Calu3 (cell line): ENCODE measurements around the gene CTDSPL2. TPM values are rescaled to one million over a fixed set of nuclear protein-coding genes. Genes with fewer than 3 reads are reported as not detected.

Source experiments
- BruUV-seq: library from RNA; stranded (reverse); fragments of 400-500 nt; replicated peaks from 2 replicates; lab custom pipeline; 2021; lab: Mats Ljungman, UMichigan
- CTCF ChIA-PET: fragments of 300-600 bp; sonication (Branson Sonifier 250); formaldehyde crosslinking; loops from one replicate; lab custom pipeline; 2022; ENCODE audit warnings: antibody characterized with exemption; lab: Charles Lee
- DNase-seq: peaks from one replicate; pipeline ENCODE4 v3.0.0; 2022
- H3K27ac Mint-ChIP-seq: one replicate; pipeline ENCODE4 v1.8.0; 2022; ENCODE audit warnings: mixed read lengths; ENCODE audit not compliant: unreplicated experiment
- H3K27me3 Mint-ChIP-seq: one replicate; pipeline ENCODE4 v1.8.0; 2022; ENCODE audit warnings: mixed read lengths; ENCODE audit not compliant: unreplicated experiment
- H3K36me3 Mint-ChIP-seq: one replicate; pipeline ENCODE4 v1.8.0; 2022; ENCODE audit warnings: mild to moderate bottlenecking, moderate library complexity, mixed read lengths; ENCODE audit not compliant: insufficient read depth, unreplicated experiment
- H3K4me1 Mint-ChIP-seq: one replicate; pipeline ENCODE4 v1.8.0; 2022; ENCODE audit warnings: mild to moderate bottlenecking, low read depth, mixed read lengths; ENCODE audit not compliant: unreplicated experiment
- H3K4me3 Mint-ChIP-seq: one replicate; pipeline ENCODE4 v1.8.0; 2022; ENCODE audit warnings: mild to moderate bottlenecking, low read depth, moderate library complexity, mixed read lengths; ENCODE audit not compliant: unreplicated experiment
- H3K9me3 Mint-ChIP-seq: one replicate; pipeline ENCODE4 v1.8.0; 2022; ENCODE audit warnings: low read depth, mixed read lengths; ENCODE audit not compliant: unreplicated experiment
- intact Hi-C: fragments of 100-400 bp; cut with micrococcal nuclease; formaldehyde crosslinking; loops from one replicate; pipeline ENCODE4 v1.10.0; 2022; ENCODE audit not compliant: unreplicated experiment
- total RNA-seq: library from RNA; stranded (reverse); gene quantifications from 2 replicates; pipeline ENCODE4 v1.2.3, GENCODE V29; 2022
- TF ChIP-seq, protein P1 (sequence below): fragments of 200-600 bp; IDR thresholded peaks from one replicate; pipeline ENCODE4 v1.8.0; 2022; ENCODE audit warnings: antibody characterized with exemption; ENCODE audit not compliant: unreplicated experiment

CTDSPL2 gene
- total RNA-seq, 1 experiment from 2014 or later = 38.0 TPM

- H3K9me3 Mint-ChIP-seq = no peaks in the 10 kb centered on the region
- H3K4me3 Mint-ChIP-seq = no peak overlapping the region
- H3K36me3 Mint-ChIP-seq = peaks cover 32% of the 10 kb centered on the region
- no TSS peak for BruUV-seq
- H3K4me1 Mint-ChIP-seq = no peaks in the 10 kb centered on the region
- TF ChIP-seq, protein P1, sequence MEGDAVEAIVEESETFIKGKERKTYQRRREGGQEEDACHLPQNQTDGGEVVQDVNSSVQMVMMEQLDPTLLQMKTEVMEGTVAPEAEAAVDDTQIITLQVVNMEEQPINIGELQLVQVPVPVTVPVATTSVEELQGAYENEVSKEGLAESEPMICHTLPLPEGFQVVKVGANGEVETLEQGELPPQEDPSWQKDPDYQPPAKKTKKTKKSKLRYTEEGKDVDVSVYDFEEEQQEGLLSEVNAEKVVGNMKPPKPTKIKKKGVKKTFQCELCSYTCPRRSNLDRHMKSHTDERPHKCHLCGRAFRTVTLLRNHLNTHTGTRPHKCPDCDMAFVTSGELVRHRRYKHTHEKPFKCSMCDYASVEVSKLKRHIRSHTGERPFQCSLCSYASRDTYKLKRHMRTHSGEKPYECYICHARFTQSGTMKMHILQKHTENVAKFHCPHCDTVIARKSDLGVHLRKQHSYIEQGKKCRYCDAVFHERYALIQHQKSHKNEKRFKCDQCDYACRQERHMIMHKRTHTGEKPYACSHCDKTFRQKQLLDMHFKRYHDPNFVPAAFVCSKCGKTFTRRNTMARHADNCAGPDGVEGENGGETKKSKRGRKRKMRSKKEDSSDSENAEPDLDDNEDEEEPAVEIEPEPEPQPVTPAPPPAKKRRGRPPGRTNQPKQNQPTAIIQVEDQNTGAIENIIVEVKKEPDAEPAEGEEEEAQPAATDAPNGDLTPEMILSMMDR = no peak
- CTCF ChIA-PET = no interaction called here
- intact Hi-C loops = no loop called here
- H3K27me3 Mint-ChIP-seq = no peaks in the 10 kb centered on the region
- DNase-seq = no peak
- no peak overlapping the region for H3K27ac Mint-ChIP-seq
These were observed 138.1 kb downstream of the CTDSPL2 start for GRCh38 chr15:44565387-44566154.

GRCh38 chr15:44566155-44566540, 138.7 kb downstream of the CTDSPL2 start:
- Mint-ChIP-seq H3K27me3 (no peaks in the 10 kb centered on the region), H3K9me3 (no peaks in the 10 kb centered on the region), H3K4me1 (no peaks in the 10 kb centered on the region), H3K36me3 (peaks cover 32% of the 10 kb centered on the region), H3K4me3 (no peak overlapping the region), H3K27ac (no peak overlapping the region)
- intact Hi-C loops = no loop called here
- CTCF ChIA-PET = no interaction called here
- TF ChIP-seq, protein P1 = no peak
- DNase-seq = no peak
- BruUV-seq = no TSS peak

- peaks cover 29% of the 10 kb centered on the region for H3K36me3 Mint-ChIP-seq
- H3K27me3 Mint-ChIP-seq = no peaks in the 10 kb centered on the region
- TF ChIP-seq, protein P1 = no peak
- CTCF ChIA-PET = no interaction called here
- intact Hi-C loops = no loop called here
- DNase-seq = no peak
- H3K4me3 Mint-ChIP-seq = no peak overlapping the region
- H3K27ac Mint-ChIP-seq = no peak overlapping the region
- H3K4me1 Mint-ChIP-seq = no peaks in the 10 kb centered on the region
- no TSS peak for BruUV-seq
- H3K9me3 Mint-ChIP-seq = no peaks in the 10 kb centered on the region
These were observed 140.9 kb downstream of the CTDSPL2 start for GRCh38 chr15:44568338-44568737.

- TF ChIP-seq, protein P1 = no peak
- Mint-ChIP-seq H3K4me3 (no peak overlapping the region), H3K36me3 (peaks cover 25% of the 10 kb centered on the region), H3K27ac (no peak overlapping the region), H3K9me3 (no peaks in the 10 kb centered on the region), H3K27me3 (no peaks in the 10 kb centered on the region), H3K4me1 (no peaks in the 10 kb centered on the region)
- no TSS peak for BruUV-seq
- CTCF ChIA-PET = no interaction called here
- no peak for DNase-seq
- intact Hi-C loops = no loop called here
These were observed 141.9 kb downstream of the CTDSPL2 start for GRCh38 chr15:44569316-44569715.
